Activated T-helper 2 cell treated with anti-CD3 and anti-CD28 coated beads, Interferon-gamma antibody, Interleukin-2, Interleukin-4, amounts not matched to agents 10 μg/mL and 5 μg/mL and 100 μg/mL, durations not matched to agents 14 hours and 24 hours and 36 hours (primary cell): Measurements from ENCODE around the gene RUSF1. TPM values are rescaled to one million over a fixed set of nuclear protein-coding genes. Genes with fewer than 3 reads are reported as not detected.
"Not testable (repeated sequence)": the region's sequence is repeated elsewhere in the genome, so short reads cannot be mapped to it uniquely, and the experiment has no call there.

ENCODE experiments used
- DNase-seq: peaks from one replicate; pipeline ENCODE4 v3.0.0; 2021; ENCODE audit warnings: low spot score
- H3K27ac Mint-ChIP-seq: one replicate; pipeline ENCODE4 v1.8.0; 2021; ENCODE audit warnings: mixed read lengths
- H3K27me3 Mint-ChIP-seq: one replicate; pipeline ENCODE4 v1.8.0; 2021; ENCODE audit warnings: low read depth, mixed read lengths
- H3K36me3 Mint-ChIP-seq: one replicate; pipeline ENCODE4 v1.8.0; 2021; ENCODE audit warnings: low read depth, mixed read lengths
- H3K4me1 Mint-ChIP-seq: one replicate; pipeline ENCODE4 v1.8.0; 2021; ENCODE audit warnings: low read depth, mixed read lengths
- H3K4me3 Mint-ChIP-seq: one replicate; pipeline ENCODE4 v1.8.0; 2021; ENCODE audit warnings: low read depth, mild to moderate bottlenecking, moderate library complexity, mixed read lengths
- H3K9me3 Mint-ChIP-seq: one replicate; pipeline ENCODE4 v1.8.0; 2021; ENCODE audit warnings: mixed read lengths
- intact Hi-C: fragments of 100-400 bp; cut with micrococcal nuclease; formaldehyde crosslinking; loops from one replicate; pipeline ENCODE4 v1.15.1; 2023
- total RNA-seq: library from RNA; stranded (reverse); gene quantifications from 2 replicates; pipeline ENCODE4 v1.2.3, GENCODE V29; 2022

The RUSF1 gene
- total RNA-seq, result 41.2 and 43.8 TPM in 2 replicates

DNA sequence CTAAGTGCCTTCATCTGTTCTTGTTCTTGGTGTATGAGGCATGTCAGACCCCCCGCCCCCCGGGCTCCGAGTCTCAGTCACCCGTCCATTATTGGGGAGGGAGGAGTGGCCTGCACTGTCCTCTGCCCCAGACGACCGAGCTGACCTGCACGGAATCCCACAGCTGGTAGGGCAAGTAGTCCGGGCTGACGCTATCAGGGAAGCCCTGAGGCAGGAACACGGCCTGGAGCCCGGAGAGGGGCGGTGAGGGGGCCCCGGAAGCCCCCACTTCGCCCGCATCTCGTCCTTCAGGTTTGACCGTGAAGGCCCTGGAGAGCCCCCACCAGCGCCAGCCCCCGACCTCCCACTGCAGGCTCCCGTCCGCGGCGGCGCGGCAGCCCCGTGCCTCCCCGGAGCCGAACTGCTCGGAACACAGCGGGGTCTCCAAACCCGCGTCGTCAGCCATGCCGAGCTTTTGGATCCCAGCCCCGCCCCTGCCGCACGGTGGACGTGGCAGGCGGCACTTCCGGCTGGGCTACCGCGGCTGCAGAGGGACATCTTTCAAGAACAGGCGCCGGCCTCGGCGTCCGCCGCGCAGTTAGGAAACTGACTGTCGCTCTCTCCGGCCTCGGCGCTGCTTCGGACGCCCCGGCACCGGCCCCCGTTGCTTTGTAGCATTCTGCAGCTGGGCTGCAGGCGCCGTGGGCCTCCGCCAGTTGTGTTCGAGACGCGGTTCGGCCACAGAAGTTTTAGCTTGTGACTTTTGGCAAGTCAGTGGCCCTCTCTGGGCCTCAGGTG, at the start of gene RUSF1:
Gene RUSF1, minus strand, starts transcription at position 463 of the 777 bp plus-strand sequence. Its CDS starts 18 bp downstream, at position 445.
- H3K27ac Mint-ChIP-seq, result peak within 1 kb of the TSS; percentile 91
- intact Hi-C loops, result loop anchor here (1.0 to 5.0 kb wide), 4 partner anchors 49 to 361 kb away; partner anchors contain the start of gene ARMC5
- peak; percentile 80 for DNase-seq
- H3K4me1 Mint-ChIP-seq, result peaks cover 30% of the 10 kb centered on the region
- H3K36me3 Mint-ChIP-seq, result peaks cover 29% of the 10 kb centered on the region
- H3K27me3 Mint-ChIP-seq, result no peaks in the 10 kb centered on the region
- H3K4me3 Mint-ChIP-seq, result peak within 1 kb of the TSS; percentile 94
- H3K9me3 Mint-ChIP-seq, result no peaks in the 10 kb centered on the region

GRCh38 chr16:31542763-31543162, 34.6 kb upstream of the RUSF1 start:
- intact Hi-C loops, result no loop called here
- Mint-ChIP-seq H3K27ac (no peak overlapping the region), H3K27me3 (peaks cover 19% of the 10 kb centered on the region), H3K4me1 (no peaks in the 10 kb centered on the region), H3K36me3 (no peaks in the 10 kb centered on the region), H3K4me3 (no peak overlapping the region), H3K9me3 (peaks cover 26% of the 10 kb centered on the region)
- no peak for DNase-seq

GRCh38 chr16:31539762-31540161, 31.6 kb upstream of the RUSF1 start:
- intact Hi-C loops, result not testable (repeated sequence)
- peaks cover 26% of the 10 kb centered on the region for H3K9me3 Mint-ChIP-seq

DNA sequence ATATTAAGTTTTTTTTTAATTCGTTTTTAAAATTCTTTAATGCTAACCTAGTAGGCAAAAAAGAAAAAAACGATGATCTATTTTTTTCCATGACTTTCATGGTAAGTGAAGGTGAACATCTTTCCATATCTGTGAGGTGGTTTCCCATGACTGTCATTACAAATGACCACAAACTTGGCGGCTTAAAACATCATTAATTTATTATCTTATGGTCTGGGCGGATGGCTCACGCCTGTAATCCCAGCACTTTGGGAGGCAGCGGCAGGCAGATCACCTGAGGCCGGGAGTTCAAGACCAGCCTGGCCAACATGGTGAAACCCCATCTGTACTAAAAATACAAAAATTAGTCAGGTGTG, 30.0 kb upstream of the RUSF1 start:
- H3K27ac Mint-ChIP-seq, H3K4me1 Mint-ChIP-seq, DNase-seq, intact Hi-C loops, H3K36me3 Mint-ChIP-seq, H3K4me3 Mint-ChIP-seq: not testable (repeated sequence)
- H3K9me3 Mint-ChIP-seq, result peaks cover 26% of the 10 kb centered on the region
- H3K27me3 Mint-ChIP-seq, result peaks cover 31% of the 10 kb centered on the region

More at GRCh38 chr16:31539762-31540161, 31.6 kb upstream of the RUSF1 start:
- not testable (repeated sequence) for H3K36me3 Mint-ChIP-seq, DNase-seq, H3K27ac Mint-ChIP-seq, H3K4me1 Mint-ChIP-seq, H3K4me3 Mint-ChIP-seq
- H3K27me3 Mint-ChIP-seq, result peaks cover 30% of the 10 kb centered on the region

- Mint-ChIP-seq H3K27ac (no peak overlapping the region), H3K4me1 (peaks cover 2% of the 10 kb centered on the region), H3K4me3 (no peak overlapping the region), H3K27me3 (peaks cover 31% of the 10 kb centered on the region), H3K9me3 (peaks cover 26% of the 10 kb centered on the region), H3K36me3 (no peaks in the 10 kb centered on the region)
- no peak for DNase-seq
- intact Hi-C loops, result no loop called here
Measured at GRCh38 chr16:31537362-31538242, 29.4 kb upstream of the RUSF1 start.

DNA sequence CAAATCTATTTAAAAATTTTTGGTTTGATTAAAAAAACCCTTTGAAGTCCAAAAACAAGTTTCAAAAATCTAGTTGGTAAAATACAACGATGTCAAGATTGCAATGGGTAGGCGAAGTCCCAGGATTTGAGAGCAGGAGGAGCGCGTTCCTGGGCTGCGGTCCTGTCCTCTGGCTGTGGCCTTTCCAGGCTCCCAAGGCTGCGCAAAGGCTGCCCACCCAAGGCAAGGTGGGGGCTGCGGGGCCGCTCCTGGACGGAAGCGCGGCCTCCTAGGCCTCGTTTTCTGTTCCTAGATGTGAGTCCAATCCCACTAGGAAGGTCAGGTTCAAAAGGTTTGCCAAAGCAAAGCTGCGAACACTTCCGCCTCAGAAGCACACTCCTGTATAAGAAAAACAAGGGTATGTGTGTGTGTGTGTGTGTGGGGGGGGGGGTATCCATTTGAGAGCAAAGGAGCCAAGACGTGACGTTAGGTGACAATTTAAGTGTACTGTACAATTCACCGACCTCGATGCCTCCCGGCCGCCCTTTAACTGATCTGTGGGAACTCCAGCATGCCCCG, 28.7 kb upstream of the RUSF1 start:
- H3K4me3 Mint-ChIP-seq, result no peak overlapping the region
- H3K36me3 Mint-ChIP-seq, result no peaks in the 10 kb centered on the region
- no peak for DNase-seq
- peaks cover 2% of the 10 kb centered on the region for H3K4me1 Mint-ChIP-seq
- intact Hi-C loops, result no loop called here
- H3K27me3 Mint-ChIP-seq, result peaks cover 31% of the 10 kb centered on the region
- peaks cover 20% of the 10 kb centered on the region for H3K9me3 Mint-ChIP-seq
- no peak overlapping the region for H3K27ac Mint-ChIP-seq

- DNase-seq, result no peak
- Mint-ChIP-seq H3K27me3 (peaks cover 27% of the 10 kb centered on the region), H3K9me3 (peaks cover 17% of the 10 kb centered on the region), H3K4me3 (no peak overlapping the region), H3K36me3 (no peaks in the 10 kb centered on the region), H3K27ac (no peak overlapping the region), H3K4me1 (peaks cover 2% of the 10 kb centered on the region)
- intact Hi-C loops, result no loop called here
Measured at GRCh38 chr16:31535737-31536136, 27.5 kb upstream of the RUSF1 start.

DNA sequence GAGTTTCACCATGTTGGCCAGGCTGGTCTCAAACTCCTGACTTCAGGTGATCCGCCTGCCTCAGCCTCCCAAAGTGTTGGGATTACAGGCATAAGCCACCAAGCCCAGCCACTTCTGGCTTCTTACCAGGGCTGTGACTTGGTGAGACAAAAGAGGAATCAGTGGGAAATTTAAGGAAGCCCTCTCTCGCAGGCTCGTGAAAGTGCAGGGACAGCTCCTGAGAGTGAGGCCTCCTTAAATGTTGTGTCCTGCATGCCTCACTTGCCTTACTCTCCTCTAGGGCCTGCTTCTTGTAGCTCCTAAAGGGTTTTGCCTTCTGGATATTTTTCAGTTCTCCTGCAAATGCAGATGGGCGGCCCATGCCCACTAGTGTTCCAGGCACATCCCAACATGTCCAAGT, 24.7 kb upstream of the RUSF1 start:
- H3K27me3 Mint-ChIP-seq, result peaks cover 29% of the 10 kb centered on the region
- peaks cover 7% of the 10 kb centered on the region for H3K4me1 Mint-ChIP-seq
- no peaks in the 10 kb centered on the region for H3K9me3 Mint-ChIP-seq
- H3K27ac Mint-ChIP-seq, result no peak overlapping the region
- no peaks in the 10 kb centered on the region for H3K36me3 Mint-ChIP-seq
- DNase-seq, result no peak
- intact Hi-C loops, result no loop called here
- H3K4me3 Mint-ChIP-seq, result no peak overlapping the region

- Mint-ChIP-seq H3K4me3 (no peak overlapping the region), H3K36me3 (no peaks in the 10 kb centered on the region), H3K9me3 (no peaks in the 10 kb centered on the region), H3K27ac (no peak overlapping the region), H3K27me3 (peaks cover 30% of the 10 kb centered on the region), H3K4me1 (peaks cover 9% of the 10 kb centered on the region)
- intact Hi-C loops, result no loop called here
- no peak for DNase-seq
Measured at GRCh38 chr16:31532120-31532519, 23.9 kb upstream of the RUSF1 start.

DNA sequence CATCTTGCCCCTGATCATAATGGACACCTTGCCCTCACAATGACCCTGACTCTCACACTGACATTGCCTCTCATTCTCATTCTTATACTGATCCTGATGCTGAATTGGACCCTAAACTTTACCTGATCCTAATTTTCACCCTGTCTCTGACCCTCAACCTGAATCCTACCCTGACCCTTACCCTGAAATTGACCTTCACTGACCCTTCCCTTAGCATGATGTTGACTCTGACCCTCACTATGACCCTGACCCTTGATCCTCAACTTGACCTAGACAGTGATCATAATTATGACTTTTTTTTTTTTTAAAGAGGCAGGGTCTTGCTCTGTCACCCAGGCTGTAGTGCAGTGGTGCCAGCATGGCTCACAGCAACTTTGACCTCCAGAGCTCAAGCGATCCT, 22.9 kb upstream of the RUSF1 start:
- Mint-ChIP-seq H3K9me3 (no peaks in the 10 kb centered on the region), H3K4me1 (peaks cover 9% of the 10 kb centered on the region), H3K27ac (no peak overlapping the region), H3K4me3 (no peak overlapping the region), H3K36me3 (no peaks in the 10 kb centered on the region), H3K27me3 (peaks cover 27% of the 10 kb centered on the region)
- no peak for DNase-seq
- intact Hi-C loops, result no loop called here

DNA sequence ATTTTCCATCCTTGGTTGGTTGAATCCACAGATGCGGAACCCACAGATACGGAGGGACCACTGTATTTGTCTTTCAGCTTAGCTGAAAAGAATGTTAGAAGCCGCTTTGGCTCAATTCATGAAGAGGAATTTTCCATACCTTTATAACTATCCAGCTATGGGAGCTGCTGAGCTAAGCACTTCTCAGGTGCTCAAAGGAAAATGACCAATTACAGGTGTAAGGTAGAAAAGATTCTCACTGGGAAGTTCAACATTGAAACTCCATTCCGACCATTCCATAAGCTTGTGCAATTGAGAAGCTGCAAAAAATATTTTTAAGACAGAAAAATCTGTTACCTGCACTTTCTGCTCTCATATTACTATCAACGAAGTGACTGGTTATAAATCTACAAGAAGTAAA, 22.2 kb upstream of the RUSF1 start:
- H3K36me3 Mint-ChIP-seq, result no peaks in the 10 kb centered on the region
- H3K9me3 Mint-ChIP-seq, result no peaks in the 10 kb centered on the region
- no peak overlapping the region for H3K4me3 Mint-ChIP-seq
- peaks cover 23% of the 10 kb centered on the region for H3K27me3 Mint-ChIP-seq
- H3K27ac Mint-ChIP-seq, result no peak overlapping the region
- DNase-seq, result no peak
- H3K4me1 Mint-ChIP-seq, result peaks cover 7% of the 10 kb centered on the region
- intact Hi-C loops, result no loop called here

DNA sequence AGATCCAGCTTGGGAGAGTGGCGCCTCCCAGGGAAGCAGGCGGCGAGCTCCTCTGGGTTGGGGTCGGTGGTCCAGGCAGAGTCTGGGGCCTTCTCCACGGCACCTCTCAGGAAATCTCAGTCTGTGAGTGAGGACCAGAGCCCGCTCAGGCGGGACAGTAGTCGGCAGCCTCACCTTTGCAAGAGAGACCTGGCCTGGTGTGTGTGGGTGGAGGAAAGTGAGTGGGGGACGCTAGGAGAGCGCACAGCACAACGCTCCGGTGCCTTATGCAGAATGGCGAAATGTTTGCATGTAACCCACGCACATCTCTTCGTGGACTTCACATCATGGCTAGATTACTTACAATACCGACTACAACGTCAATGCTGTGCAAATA, 21.7 kb upstream of the RUSF1 start:
- Mint-ChIP-seq H3K4me1 (peaks cover 7% of the 10 kb centered on the region), H3K27ac (no peak overlapping the region), H3K27me3 (peaks cover 23% of the 10 kb centered on the region), H3K36me3 (no peaks in the 10 kb centered on the region), H3K4me3 (no peak overlapping the region), H3K9me3 (no peaks in the 10 kb centered on the region)
- intact Hi-C loops, result no loop called here
- DNase-seq, result no peak
